ELF-1 (cell line): ENCODE results near the gene SPINK7.
"Not testable (repeated sequence)": the region's sequence is repeated elsewhere in the genome, so short reads cannot be mapped to it uniquely, and the experiment has no call there.

ENCODE experiments used
- DNase-seq: peaks from one replicate; pipeline ENCODE4 v3.0.0-alpha.2; 2016; ENCODE audit warnings: low read depth, low spot score

SPINK7 gene

GRCh38 chr5:148312153-148312552, at the start of gene SPINK7:
Gene SPINK7, plus strand, starts transcription at chr5:148312423. Its CDS starts 61 bp downstream, at chr5:148312484.
- no peak for DNase-seq

DNA sequence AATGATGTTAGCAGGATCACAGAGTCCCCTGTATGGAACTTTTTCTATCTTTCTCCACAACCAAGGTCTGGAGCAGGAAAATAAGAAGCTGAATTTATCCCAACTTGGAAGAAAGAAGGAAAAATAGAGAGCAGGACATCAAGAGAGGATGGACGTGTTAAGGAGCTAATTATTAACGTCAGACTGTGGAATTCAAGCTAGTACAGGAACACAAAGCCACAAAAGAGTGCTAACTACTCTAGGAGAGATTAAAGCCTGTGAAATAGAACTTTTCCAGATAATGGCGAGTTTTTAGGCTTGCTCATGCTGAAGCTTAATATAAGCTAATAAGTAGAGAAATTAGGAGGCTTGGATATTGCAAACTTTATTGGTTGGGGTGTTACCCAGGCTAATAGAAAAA, 44.3 kb upstream of the SPINK7 start:
- DNase-seq = no peak

- DNase-seq = peak; percentile 14
Measured at GRCh38 chr5:148268566-148268965, 43.7 kb upstream of the SPINK7 start, which contains the start of gene SPINK13. Gene SPINK13, plus strand, starts transcription at chr5:148268794. Its CDS starts 1,279 bp downstream, at chr5:148270073.

DNA sequence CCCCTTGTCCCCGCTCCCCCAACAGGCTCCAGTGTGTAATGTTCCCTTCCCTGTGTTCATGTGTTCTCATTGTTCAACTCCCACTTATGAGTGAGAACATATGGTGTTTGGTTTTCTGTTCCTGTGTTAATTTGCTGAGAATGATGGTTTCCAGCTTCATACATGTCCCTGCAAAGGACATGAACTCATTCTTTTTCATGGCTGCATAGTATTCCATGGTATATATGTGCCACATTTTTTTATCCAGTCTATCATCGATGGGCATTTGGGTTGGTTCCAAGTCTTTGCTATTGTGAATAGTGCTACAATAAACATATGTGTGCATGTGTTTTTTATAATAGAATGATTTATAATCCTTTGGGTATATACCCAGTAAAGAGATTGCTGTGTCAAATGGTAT, 37.1 kb upstream of the SPINK7 start:
- not testable (repeated sequence) for DNase-seq

DNA sequence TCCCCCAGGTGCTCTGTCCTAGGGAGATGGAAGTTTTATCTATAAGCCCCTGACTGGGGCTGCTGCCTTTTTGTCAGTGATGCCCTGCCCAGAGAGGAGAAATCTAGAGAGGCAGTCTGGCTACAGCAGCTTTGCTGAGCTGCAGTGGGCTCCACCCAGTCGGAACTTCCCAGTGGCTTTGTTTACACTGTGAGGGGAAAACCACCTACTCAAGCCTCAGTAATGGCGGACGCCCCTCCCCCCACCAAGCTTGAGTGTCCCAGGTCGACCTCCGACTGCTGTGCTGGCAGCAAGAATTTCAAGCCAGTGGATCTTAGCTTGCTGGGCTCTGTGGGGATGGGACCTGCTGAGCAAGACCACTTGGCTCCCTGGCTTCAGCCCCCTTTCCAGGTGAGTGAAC, 31.3 kb upstream of the SPINK7 start:
- peak; percentile 68 for DNase-seq

- not testable (repeated sequence) for DNase-seq
Measured at GRCh38 chr5:148281336-148281735, 30.9 kb upstream of the SPINK7 start.

DNA sequence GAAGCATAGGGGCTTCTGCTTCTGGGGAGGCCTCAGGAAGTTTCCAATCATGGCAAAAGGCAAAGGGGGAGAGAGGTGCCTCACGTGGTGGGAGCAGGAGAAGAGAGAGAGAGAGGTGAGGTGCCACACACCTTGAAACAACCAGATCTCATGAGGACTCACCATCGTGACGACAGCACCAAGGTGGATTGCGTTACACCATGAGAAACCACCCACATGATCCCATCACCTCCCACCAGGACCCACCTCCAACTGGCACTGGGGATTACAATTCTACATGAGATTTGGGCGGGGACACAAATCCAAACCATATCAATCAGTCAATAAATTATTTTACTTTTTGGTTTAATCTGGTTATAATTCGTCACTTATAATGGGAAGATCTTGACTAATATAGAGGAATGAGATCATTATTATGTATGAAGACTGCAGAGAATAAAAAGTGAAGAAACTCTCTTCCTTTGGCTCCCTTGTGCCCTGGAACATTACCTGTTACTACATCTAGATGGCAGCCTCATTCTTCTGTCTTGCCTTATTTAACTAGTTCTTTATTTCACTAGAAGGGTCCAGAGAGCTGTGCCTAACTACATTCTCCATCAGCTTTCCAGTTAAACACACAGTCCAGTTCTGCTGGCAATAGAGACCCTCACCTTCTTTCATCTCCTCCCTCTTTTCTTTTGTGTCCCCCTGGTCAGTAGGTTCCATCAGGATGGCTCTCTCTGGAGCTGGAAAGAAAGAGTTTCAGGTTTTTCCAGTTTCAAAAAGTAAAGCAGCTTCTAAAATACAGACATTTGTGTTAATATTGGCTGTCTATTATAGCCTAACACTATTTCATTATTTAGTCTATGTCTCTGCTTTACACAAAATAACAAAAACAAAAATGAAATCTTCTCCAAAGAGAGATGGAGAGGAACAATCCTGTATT, 21.7 kb upstream of the SPINK7 start:
- DNase-seq = no peak

GRCh38 chr5:148297731-148298130, 14.5 kb upstream of the SPINK7 start:
- DNase-seq = peak; percentile 17

- DNase-seq = no peak
Measured at GRCh38 chr5:148306446-148306845, 5.8 kb upstream of the SPINK7 start.

DNA sequence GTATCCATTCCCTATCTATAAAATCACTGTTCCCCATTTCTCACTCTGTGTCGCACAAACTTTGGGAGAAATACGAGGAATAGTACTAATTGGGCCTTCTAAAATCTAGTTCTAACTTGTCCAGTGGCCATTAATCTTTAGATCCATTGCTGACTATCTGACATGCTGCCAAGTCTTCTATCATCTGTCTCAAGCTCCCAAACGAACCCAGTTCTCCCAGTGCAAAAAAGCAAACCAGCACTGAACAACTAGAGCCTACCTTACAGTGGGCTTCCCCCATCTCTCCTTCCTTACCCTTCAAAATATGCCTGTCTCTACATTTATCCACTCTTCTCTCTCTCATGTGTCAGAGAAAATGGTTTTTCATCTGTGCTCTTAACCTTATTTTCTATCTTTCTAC, 3.2 kb upstream of the SPINK7 start:
- no peak for DNase-seq

- no peak for DNase-seq
Measured at GRCh38 chr5:148309746-148310145, 2.5 kb upstream of the SPINK7 start.

GRCh38 chr5:148311484-148311883, 739 bp upstream of the SPINK7 start:
- DNase-seq = no peak

DNA sequence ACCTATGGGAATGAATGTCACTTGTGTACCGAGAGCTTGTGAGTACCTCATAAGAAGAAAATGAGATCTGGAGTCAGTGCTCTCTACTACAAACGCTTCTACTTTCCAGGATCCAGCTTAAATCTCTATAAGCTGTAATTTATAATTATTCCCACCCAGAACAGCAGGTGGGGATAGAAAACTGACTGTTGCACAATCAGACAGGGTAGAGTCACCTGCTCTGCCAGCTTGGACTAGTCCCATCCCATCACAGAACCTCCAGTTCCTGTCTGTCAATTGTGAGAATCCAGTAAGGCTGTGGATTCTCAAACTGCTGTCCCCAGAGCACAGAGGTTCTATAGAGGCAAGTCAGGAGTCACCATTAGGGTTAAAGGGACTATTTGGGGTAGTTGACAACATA, 2.0 kb downstream of the SPINK7 start:
- DNase-seq = no peak

DNA sequence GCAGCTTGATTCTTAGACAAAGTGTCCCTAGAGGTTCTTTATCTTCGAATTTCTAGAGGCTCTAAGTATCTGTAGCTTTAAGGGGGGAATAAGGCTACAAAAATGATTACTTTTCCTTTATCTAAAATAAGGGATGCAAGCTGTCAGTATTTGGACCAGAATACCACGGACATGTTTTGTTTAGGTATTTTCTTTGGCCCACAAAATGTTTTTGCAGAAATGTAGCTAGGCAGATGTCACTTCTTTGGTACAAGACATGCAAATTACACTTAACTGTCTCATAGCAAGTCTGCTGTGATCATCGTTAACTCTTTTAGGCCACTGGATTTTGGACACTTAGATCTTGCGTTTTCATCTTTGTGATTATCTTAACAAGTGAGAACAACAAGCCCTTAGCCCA, 2.5 kb downstream of the SPINK7 start:
- DNase-seq = no peak

DNA sequence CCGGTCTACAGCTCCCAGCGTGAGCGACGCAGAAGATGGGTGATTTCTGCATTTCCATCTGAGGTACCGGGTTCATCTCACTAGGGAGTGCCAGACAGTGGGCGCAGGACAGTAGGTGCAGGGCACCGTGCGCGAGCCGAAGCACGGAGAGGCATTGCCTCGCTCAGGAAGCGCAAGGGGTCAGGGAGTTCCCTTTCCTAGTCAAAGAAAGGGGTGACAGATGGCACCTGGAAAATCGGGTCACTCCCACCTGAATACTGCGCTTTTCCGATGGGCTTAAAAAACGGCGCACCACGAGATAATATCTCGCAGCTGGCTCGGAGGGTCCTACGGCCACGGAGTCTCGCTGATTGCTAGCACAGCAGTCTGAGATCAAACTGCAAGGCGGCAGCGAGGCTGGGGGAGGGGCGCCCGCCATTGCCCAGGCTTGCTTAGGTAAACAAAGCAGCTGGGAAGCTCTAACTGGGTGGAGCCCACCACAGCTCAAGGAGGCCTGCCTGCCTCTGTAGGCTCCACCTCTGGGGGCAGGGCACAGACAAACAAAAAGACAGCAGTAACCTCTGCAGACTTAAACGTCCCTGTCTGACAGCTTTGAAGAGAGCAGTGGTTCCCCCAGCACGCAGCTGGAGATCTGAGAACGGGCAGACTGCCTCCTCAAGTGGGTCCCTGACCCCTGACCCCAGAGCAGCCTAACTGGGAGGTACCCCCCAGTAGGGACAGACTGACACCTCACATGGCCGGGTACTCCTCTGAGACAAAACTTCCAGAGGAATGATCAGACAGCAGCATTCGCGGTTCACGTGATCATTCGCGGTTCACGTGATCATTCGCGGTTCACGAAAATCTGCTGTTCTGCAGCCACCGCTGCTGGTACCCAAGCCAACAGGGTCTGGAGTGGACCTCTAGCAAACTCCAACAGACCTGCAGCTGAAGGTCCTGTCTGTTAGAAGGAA, 8.1 kb downstream of the SPINK7 start:
- peak; percentile 50 for DNase-seq

DNA sequence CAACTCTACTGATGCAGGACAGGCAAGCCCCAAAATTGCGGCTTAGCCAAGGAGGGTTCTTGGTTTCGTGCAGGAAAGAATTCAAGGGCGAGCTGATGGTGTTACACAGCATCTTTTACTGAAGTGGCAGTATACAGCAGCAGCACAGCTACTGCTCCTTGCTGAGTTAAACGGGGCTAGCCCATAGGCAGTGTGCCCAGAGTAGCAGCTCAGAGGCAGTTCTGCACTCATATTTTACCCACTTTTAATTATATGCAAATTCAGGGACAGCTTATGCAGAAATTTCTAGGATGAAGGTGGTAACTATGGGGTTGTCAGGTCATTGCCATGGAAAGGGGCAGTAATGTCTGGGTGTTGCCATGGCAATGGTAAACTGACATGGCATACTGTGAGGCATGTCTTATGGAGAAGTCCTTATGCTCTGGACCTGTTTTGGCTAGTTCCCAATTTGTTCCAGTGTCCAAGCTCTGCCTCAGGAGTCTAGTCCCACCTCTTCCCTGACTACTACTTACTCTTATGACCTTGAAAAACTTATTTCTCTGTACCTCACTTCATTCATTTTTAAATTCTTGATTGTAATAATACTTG, 21.1 kb downstream of the SPINK7 start:
- DNase-seq = no peak

GRCh38 chr5:148335259-148335658, 23.0 kb downstream of the SPINK7 start, which contains the start of gene SPINK9:
Gene SPINK9, plus strand, starts transcription at chr5:148335559. Its CDS starts 55 bp downstream, at chr5:148335614.
- DNase-seq = no peak

GRCh38 chr5:148336704-148337435, 24.6 kb downstream of the SPINK7 start:
- DNase-seq = no peak

DNA sequence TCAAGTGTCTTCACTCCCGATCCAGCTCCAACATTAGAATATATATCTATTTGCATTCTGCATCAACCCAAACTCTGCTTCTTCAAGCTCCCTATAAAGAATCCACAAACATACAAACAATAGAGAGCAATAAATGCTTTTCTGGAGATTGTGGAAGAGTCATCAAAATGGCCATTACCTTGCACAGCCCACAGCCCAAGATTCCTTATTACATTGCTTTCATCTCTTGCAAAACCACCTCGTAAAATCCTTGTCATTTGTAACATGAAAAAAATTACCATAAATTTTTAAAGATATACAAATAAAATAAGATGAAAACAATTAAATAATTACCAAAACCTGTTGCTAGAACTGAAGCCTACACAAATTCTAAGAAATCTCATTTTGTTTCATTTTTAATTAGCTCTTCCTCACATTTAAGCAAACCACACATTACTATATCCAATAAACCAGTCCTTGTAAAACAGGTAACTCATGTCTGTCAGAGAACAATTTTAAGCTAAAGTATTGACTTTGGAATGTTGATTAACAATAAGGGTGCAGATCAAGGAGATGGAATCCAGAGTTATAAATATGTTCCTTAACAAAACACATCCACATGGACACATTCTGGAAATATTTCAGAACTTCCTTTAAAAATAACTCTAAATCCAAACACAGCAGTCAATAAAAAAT, 30.3 kb downstream of the SPINK7 start:
- DNase-seq = no peak

- DNase-seq = peak; percentile 0
Measured at GRCh38 chr5:148343046-148343407, 30.8 kb downstream of the SPINK7 start.
